OCI-LY3 (cell line): ENCODE data around the gene KRTDAP.

Source experiments
- H2AFZ ChIP-seq: fragments of 200-600, 300-600 bp; shearing (Covaris generic); 2 replicates; pipeline ENCODE4 v1.6.0; 2014; ENCODE audit warnings: antibody characterized with exemption, low read depth, low read length
- H3K27ac ChIP-seq: fragments of 200-600, 300-600 bp; sonication (generic); 2 replicates; pipeline ENCODE4 v1.5.1; 2014; ENCODE audit warnings: mild to moderate bottlenecking, low read length, moderate library complexity, mixed read lengths
- H3K27me3 ChIP-seq: fragments of 200-600, 300-600 bp; sonication (generic); 2 replicates; pipeline ENCODE4 v1.6.1; 2014; ENCODE audit warnings: low read depth, low read length, mixed read lengths
- H3K36me3 ChIP-seq: fragments of 200-600, 300-600 bp; sonication (generic); replicated peaks from 2 replicates; pipeline ENCODE3; 2014; ENCODE audit warnings: low read depth, low read length, mixed read lengths
- H3K4me1 ChIP-seq: fragments of 300-600, 200-600 bp; sonication (generic); 2 replicates; pipeline ENCODE4 v1.6.1; 2014; ENCODE audit warnings: low read length, mixed read lengths
- H3K4me2 ChIP-seq: fragments of 200-600, 300-600 bp; sonication (generic); 2 replicates; pipeline ENCODE4 v1.6.1; 2014; ENCODE audit warnings: low read length, mixed read lengths
- H3K4me3 ChIP-seq: fragments of 300-600, 200-600 bp; sonication (generic); 2 replicates; pipeline ENCODE4 v1.5.1; 2014; ENCODE audit warnings: antibody characterized with exemption, mild to moderate bottlenecking, low read length, moderate library complexity
- H3K79me2 ChIP-seq: fragments of 300-600, 200-600 bp; shearing (Covaris generic); 2 replicates; pipeline ENCODE4 v1.6.1; 2014; ENCODE audit warnings: mild to moderate bottlenecking, low read length, mixed read lengths
- H3K9ac ChIP-seq: fragments of 300-600, 200-600 bp; shearing (Covaris generic); 2 replicates; pipeline ENCODE4 v1.6.0; 2014; ENCODE audit warnings: mild to moderate bottlenecking, low read length, moderate library complexity
- H3K9me3 ChIP-seq: fragments of 200-600, 300-600 bp; shearing (Covaris generic); 2 replicates; pipeline ENCODE4 v1.6.1; 2014; ENCODE audit warnings: low read length, mixed read lengths; ENCODE audit not compliant: insufficient read depth
- H4K20me1 ChIP-seq: fragments of 200-600, 300-600 bp; sonication (generic); 2 replicates; pipeline ENCODE4 v1.6.1; 2016; ENCODE audit warnings: low read length, mixed read lengths; ENCODE audit not compliant: insufficient read depth
- CTCF ChIP-seq: fragments of 200-600, 300-600 bp; sonication (generic); IDR thresholded peaks from 2 replicates; pipeline ENCODE4 v1.5.1; 2014; ENCODE audit warnings: antibody characterized with exemption, low read length, low read depth
- EZH2phosphoT487 ChIP-seq: fragments of 200-600 bp; shearing (Covaris generic); IDR thresholded peaks from 2 replicates; pipeline ENCODE4 v1.6.1; 2018; ENCODE audit warnings: antibody characterized with exemption, mixed run types, low read depth

Gene KRTDAP

GRCh38 chr19:35460608-35461007 is 29.7 kb downstream of the KRTDAP start:
- H3K9ac ChIP-seq: no peak overlapping the region
- peak overlapping the region; percentile 15; the same call in 1 of the 2 replicates for H3K4me3 ChIP-seq
- no peak overlapping the region for H2AFZ ChIP-seq
- no peaks in the 10 kb centered on the region for H4K20me1 ChIP-seq
- H3K27me3 ChIP-seq: peaks cover 53% of the 10 kb centered on the region
- peak overlapping the region; percentile 49 for H3K4me2 ChIP-seq
- H3K79me2 ChIP-seq: no peaks in the 10 kb centered on the region
- H3K4me1 ChIP-seq: peaks cover 70% of the 10 kb centered on the region
- H3K9me3 ChIP-seq: no peaks in the 10 kb centered on the region
- no peak overlapping the region for H3K27ac ChIP-seq
- TF ChIP-seq EZH2phosphoT487 (no peak), CTCF (no peak)
- H3K36me3 ChIP-seq: no peaks in the 10 kb centered on the region

GRCh38 chr19:35459414-35460082 is 30.7 kb downstream of the KRTDAP start:
- H3K9ac ChIP-seq: peak overlapping the region; percentile 3; the same call in 1 of the 2 replicates
- peak overlapping the region; percentile 44 for H3K4me3 ChIP-seq
- H3K79me2 ChIP-seq: no peaks in the 10 kb centered on the region
- peak overlapping the region; percentile 24 for H3K27ac ChIP-seq
- H4K20me1 ChIP-seq: no peaks in the 10 kb centered on the region
- peak overlapping the region; percentile 72 for H3K4me2 ChIP-seq
- H3K27me3 ChIP-seq: peaks cover 48% of the 10 kb centered on the region
- H2AFZ ChIP-seq: no peak overlapping the region
- no peak for TF ChIP-seq EZH2phosphoT487
- no peak for TF ChIP-seq CTCF
- H3K4me1 ChIP-seq: peaks cover 71% of the 10 kb centered on the region
- H3K9me3 ChIP-seq: no peaks in the 10 kb centered on the region
- H3K36me3 ChIP-seq: no peaks in the 10 kb centered on the region

GRCh38 chr19:35458731-35459391 is 31.4 kb downstream of the KRTDAP start:
- Histone ChIP-seq H3K27me3 (peaks cover 48% of the 10 kb centered on the region), H3K4me2 (peak overlapping the region; percentile 72), H3K9me3 (no peaks in the 10 kb centered on the region), H3K4me3 (peak overlapping the region; percentile 44), H3K9ac (peak overlapping the region; percentile 3; the same call in 1 of the 2 replicates), H2AFZ (no peak overlapping the region), H3K4me1 (peaks cover 71% of the 10 kb centered on the region), H3K79me2 (no peaks in the 10 kb centered on the region), H3K27ac (peak overlapping the region; percentile 24), H4K20me1 (no peaks in the 10 kb centered on the region), H3K36me3 (no peaks in the 10 kb centered on the region)
- no peak for TF ChIP-seq EZH2phosphoT487
- TF ChIP-seq CTCF: no peak

- H3K36me3 ChIP-seq: no peaks in the 10 kb centered on the region
- TF ChIP-seq CTCF (no peak), EZH2phosphoT487 (no peak)
- H3K27me3 ChIP-seq: peaks cover 48% of the 10 kb centered on the region
- H3K27ac ChIP-seq: no peak overlapping the region; the same call in 1 of the 2 replicates
- peak overlapping the region; percentile 37 for H3K4me3 ChIP-seq
- H3K4me2 ChIP-seq: peak overlapping the region; percentile 72
- no peak overlapping the region for H3K9ac ChIP-seq
- no peaks in the 10 kb centered on the region for H3K79me2 ChIP-seq
- H3K9me3 ChIP-seq: no peaks in the 10 kb centered on the region
- no peak overlapping the region for H2AFZ ChIP-seq
- H4K20me1 ChIP-seq: no peaks in the 10 kb centered on the region
- H3K4me1 ChIP-seq: peaks cover 68% of the 10 kb centered on the region
Measured at GRCh38 chr19:35458192-35458591, 32.1 kb downstream of the KRTDAP start.
